HEK293T (cell line): ENCODE data around the gene LTBP1.

Source experiments
- BHLHE40 ChIP-seq: fragments of 450-650 bp; IDR thresholded peaks from 2 replicates; pipeline ENCODE4 v1.6.1; 2016; ENCODE audit warnings: mild to moderate bottlenecking, moderate library complexity, borderline replicate concordance
- CTBP1 ChIP-seq: fragments of 450-650 bp; IDR thresholded peaks from 2 replicates; pipeline ENCODE4 v1.6.1; 2016; ENCODE audit warnings: borderline replicate concordance
- ELF4 ChIP-seq: fragments of 450-650 bp; IDR thresholded peaks from 2 replicates; pipeline ENCODE4 v1.6.1; 2017; ENCODE audit warnings: antibody characterized with exemption
- FOXA1 ChIP-seq: fragments of 450-650 bp; IDR thresholded peaks from 2 replicates; pipeline ENCODE4 v1.6.1; 2016; ENCODE audit warnings: mild to moderate bottlenecking
- FOXK2 ChIP-seq: fragments of 450-650 bp; IDR thresholded peaks from 2 replicates; pipeline ENCODE4 v1.6.1; 2016; ENCODE audit warnings: mild to moderate bottlenecking
- FOXM1 ChIP-seq: fragments of 450-650 bp; IDR thresholded peaks from 2 replicates; pipeline ENCODE4 v1.6.1; 2017; ENCODE audit warnings: mild to moderate bottlenecking, borderline replicate concordance
- NFRKB ChIP-seq: fragments of 450-650 bp; IDR thresholded peaks from 2 replicates; pipeline ENCODE4 v1.6.1; 2016; ENCODE audit warnings: mild to moderate bottlenecking, moderate library complexity
- SP1 ChIP-seq: fragments of 450-650 bp; IDR thresholded peaks from 2 replicates; pipeline ENCODE4 v1.6.1; 2017
- SUZ12 ChIP-seq: fragments of 450-650 bp; IDR thresholded peaks from 2 replicates; pipeline ENCODE4 v1.6.1; 2016; ENCODE audit warnings: mild to moderate bottlenecking
- TARDBP ChIP-seq: fragments of 450-650 bp; IDR thresholded peaks from 2 replicates; pipeline ENCODE4 v1.6.1; 2016
- ZNF384 ChIP-seq: fragments of 450-650 bp; IDR thresholded peaks from 2 replicates; pipeline ENCODE4 v1.6.1; 2016

- TF ChIP-seq SUZ12 (no peak), FOXM1 (no peak), ELF4 (no peak), SP1 (no peak), FOXA1 (no peak), ZNF384 (no peak), CTBP1 (no peak), TARDBP (no peak), NFRKB (no peak), BHLHE40 (no peak), FOXK2 (no peak)
Measured at GRCh38 chr2:33123216-33123615, 176.5 kb downstream of the LTBP1 start.
